Endodermal cell (in vitro differentiated cells): ENCODE measurements around the gene SAG. TPM values are rescaled to one million over a fixed set of nuclear protein-coding genes. Genes with fewer than 3 reads are reported as not detected.
A peak's percentile ranks its signal among the peaks of the same experiment; 100 is the strongest.

Experiments
- DNase-seq: peaks from one replicate; pipeline ENCODE4 v3.0.0-alpha.2; 2017
- H3K27ac ChIP-seq: 2 replicates; pipeline ENCODE4 v1.5.1; 2013; ENCODE audit warnings: mild to moderate bottlenecking, low read depth, low read length, moderate library complexity
- H3K27me3 ChIP-seq: 2 replicates; pipeline ENCODE4 v1.6.1; 2013; ENCODE audit warnings: mild to moderate bottlenecking, low read length, moderate library complexity; ENCODE audit not compliant: insufficient read depth, control insufficient read depth, poor library complexity, severe bottlenecking
- H3K36me3 ChIP-seq: 2 replicates; pipeline ENCODE4 v1.7.0; 2013; ENCODE audit warnings: mild to moderate bottlenecking, low read length, moderate library complexity; ENCODE audit not compliant: control insufficient read depth, insufficient read depth
- H3K4me1 ChIP-seq: one replicate; pipeline ENCODE4 v1.7.0; 2013; ENCODE audit warnings: low read length; ENCODE audit not compliant: control insufficient read depth, insufficient read depth
- H3K4me3 ChIP-seq: 2 replicates; pipeline ENCODE4 v1.5.1; 2013; ENCODE audit warnings: mild to moderate bottlenecking, low read length, moderate library complexity
- H3K9ac ChIP-seq: 2 replicates; pipeline ENCODE4 v1.6.1; 2013; ENCODE audit warnings: mild to moderate bottlenecking, low read length, moderate library complexity; ENCODE audit not compliant: poor library complexity, severe bottlenecking; ENCODE audit errors: extremely low read depth
- H3K9me3 ChIP-seq: 2 replicates; pipeline ENCODE4 v1.6.1; 2013; ENCODE audit warnings: mild to moderate bottlenecking, low read length, moderate library complexity; ENCODE audit not compliant: control insufficient read depth
- H3K27ac Mint-ChIP-seq: 2 replicates; pipeline ENCODE4 v1.8.0; 2020; ENCODE audit warnings: mixed read lengths
- H3K27me3 Mint-ChIP-seq: 2 replicates; pipeline ENCODE4 v1.8.0; 2021; ENCODE audit warnings: mild to moderate bottlenecking, mixed read lengths; ENCODE audit not compliant: insufficient read depth
- H3K36me3 Mint-ChIP-seq: 2 replicates; pipeline ENCODE4 v1.8.0; 2020; ENCODE audit warnings: low read depth, mixed read lengths
- H3K4me1 Mint-ChIP-seq: 2 replicates; pipeline ENCODE4 v1.8.0; 2020; ENCODE audit warnings: mixed read lengths
- H3K4me3 Mint-ChIP-seq: 2 replicates; pipeline ENCODE4 v1.8.0; 2020; ENCODE audit warnings: mild to moderate bottlenecking, moderate library complexity, mixed read lengths
- H3K9me3 Mint-ChIP-seq: 2 replicates; pipeline ENCODE4 v1.8.0; 2020; ENCODE audit warnings: mild to moderate bottlenecking, mixed read lengths
- WGBS, 2 experiments: methylation state at CpG; one replicate each; pipeline versions ENCODE4 v1.1.5 to v1.1.7; 2013; ENCODE audit warnings: missing lambda C conversion rate in 2 of 2, mixed read lengths in 1 of 2; ENCODE audit not compliant: insufficient coverage in 1 of 2, insufficient read length in 1 of 2; 5-methylcytosine and 5-hydroxymethylcytosine counted together
- total RNA-seq, 2 donors: library from RNA; stranded (reverse); fragmentation: NEBNext Ultra II Directional in 1 of 2; extraction: Animal tissue kit (Norgen Biotek cat#: 25700) in 1 of 2; gene quantifications; 2 replicates in 1 of 2; 3 replicates in 1 of 2; pipeline ENCODE4 v1.2.1, GENCODE V29; 2021
- TF ChIP-seq, protein P1 (sequence below): fragments of 200-600 bp; sonication (generic); conservative IDR thresholded peaks from 2 replicates; pipeline ENCODE4 v1.5.0; 2021; ENCODE audit warnings: antibody characterized with exemption, mild to moderate bottlenecking

The SAG gene
- total RNA-seq, 2 donors from 2014 or later, result not detected

DNA sequence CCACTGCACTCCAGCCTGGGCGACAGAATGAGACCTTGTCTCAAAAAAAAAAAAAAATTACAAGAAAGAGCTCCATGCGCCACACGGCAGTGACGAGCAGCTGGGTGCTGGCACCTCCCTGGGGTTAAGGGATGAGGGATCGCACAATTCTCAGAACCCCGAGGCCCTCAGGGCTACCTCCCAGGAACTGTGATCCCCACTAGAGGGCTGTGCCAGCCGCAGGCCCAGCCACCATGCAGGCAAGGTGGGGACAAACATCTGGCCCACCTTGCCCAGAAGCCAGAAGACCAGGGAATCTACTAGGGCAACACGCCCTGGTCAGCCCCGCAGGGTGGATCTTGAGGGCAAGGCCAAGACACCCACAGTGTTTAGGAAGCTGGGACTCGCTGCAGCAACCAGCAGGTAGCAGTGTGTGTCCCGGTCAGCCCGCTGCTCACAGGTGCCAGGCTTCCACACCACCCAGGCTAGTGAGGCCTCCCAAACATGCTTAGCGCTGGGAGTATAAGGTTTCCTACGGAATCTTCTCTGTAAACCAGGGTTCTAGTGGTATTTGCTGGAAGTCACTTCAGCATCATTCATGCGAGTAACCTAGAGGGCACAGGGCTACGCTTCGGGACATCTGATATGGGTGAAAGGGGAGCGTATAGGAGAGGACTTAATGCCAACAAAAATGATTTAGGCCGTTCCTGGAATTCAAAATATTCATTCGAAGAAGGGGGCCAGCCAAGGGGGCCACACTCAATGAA, 6.7 kb downstream of the SAG start:
- DNase-seq, result no peak
- Mint-ChIP-seq H3K4me3 (no peak overlapping the region), H3K27ac (no peak overlapping the region), H3K4me1 (no peaks in the 10 kb centered on the region), H3K9me3 (no peaks in the 10 kb centered on the region), H3K36me3 (no peaks in the 10 kb centered on the region), H3K27me3 (no peaks in the 10 kb centered on the region)
- H3K36me3 ChIP-seq, result no peaks in the 10 kb centered on the region
- H3K4me3 ChIP-seq, result no peak overlapping the region
- TF ChIP-seq, protein P1, sequence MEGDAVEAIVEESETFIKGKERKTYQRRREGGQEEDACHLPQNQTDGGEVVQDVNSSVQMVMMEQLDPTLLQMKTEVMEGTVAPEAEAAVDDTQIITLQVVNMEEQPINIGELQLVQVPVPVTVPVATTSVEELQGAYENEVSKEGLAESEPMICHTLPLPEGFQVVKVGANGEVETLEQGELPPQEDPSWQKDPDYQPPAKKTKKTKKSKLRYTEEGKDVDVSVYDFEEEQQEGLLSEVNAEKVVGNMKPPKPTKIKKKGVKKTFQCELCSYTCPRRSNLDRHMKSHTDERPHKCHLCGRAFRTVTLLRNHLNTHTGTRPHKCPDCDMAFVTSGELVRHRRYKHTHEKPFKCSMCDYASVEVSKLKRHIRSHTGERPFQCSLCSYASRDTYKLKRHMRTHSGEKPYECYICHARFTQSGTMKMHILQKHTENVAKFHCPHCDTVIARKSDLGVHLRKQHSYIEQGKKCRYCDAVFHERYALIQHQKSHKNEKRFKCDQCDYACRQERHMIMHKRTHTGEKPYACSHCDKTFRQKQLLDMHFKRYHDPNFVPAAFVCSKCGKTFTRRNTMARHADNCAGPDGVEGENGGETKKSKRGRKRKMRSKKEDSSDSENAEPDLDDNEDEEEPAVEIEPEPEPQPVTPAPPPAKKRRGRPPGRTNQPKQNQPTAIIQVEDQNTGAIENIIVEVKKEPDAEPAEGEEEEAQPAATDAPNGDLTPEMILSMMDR, result peak; percentile 35
- no peak overlapping the region for H3K9ac ChIP-seq
- H3K27ac ChIP-seq, result no peak overlapping the region
- WGBS, 2 experiments, result 91 to 92% methylated on average over 14 to 20 of the region's 20 CpGs
- H3K27me3 ChIP-seq, result no peaks in the 10 kb centered on the region
- H3K4me1 ChIP-seq, result no peaks in the 10 kb centered on the region
- no peaks in the 10 kb centered on the region for H3K9me3 ChIP-seq

DNA sequence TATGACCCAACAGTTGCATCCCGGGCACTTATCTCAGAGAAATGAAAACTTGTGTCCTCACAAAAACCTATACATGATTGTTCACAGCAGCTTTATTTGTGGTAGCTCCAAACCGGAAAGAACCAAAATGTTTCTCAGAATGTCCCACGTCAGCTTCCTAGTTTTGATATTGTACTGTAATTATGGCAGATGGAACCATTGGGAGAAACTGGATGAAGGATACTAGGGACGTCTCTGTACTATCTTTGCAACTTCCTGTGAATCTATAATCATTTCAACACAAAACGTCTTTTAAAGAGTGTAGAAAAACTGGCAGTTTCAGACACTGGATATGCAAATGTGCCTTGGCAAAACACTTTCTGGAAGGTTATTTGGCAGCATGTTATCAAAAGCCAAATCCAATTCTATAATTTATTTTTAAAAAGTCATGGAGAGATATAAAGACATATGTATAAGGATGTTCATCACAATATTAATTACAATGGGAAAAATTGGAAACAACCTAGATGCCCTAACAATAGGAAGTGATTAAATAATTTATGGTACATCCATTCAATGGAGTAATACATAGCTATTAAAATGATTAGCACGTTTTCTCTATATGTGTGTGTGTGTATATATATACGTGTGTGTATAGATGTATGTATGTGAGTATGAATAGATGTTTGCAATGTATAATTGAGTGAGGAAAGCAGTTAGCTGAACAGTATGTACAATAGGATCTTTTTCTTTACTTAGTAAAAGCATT, 9.8 kb downstream of the SAG start:
- WGBS, 2 experiments, result 93 to 96% methylated on average over 4 to 7 of the region's 7 CpGs
- H3K9ac ChIP-seq, result no peak overlapping the region
- TF ChIP-seq, protein P1, result no peak
- no peaks in the 10 kb centered on the region for H3K27me3 ChIP-seq
- no peak for DNase-seq
- H3K36me3 ChIP-seq, result no peaks in the 10 kb centered on the region
- Mint-ChIP-seq H3K27me3 (peaks cover 7% of the 10 kb centered on the region), H3K4me1 (peaks cover 3% of the 10 kb centered on the region), H3K27ac (no peak overlapping the region), H3K9me3 (no peaks in the 10 kb centered on the region), H3K4me3 (no peak overlapping the region), H3K36me3 (no peaks in the 10 kb centered on the region)
- H3K4me3 ChIP-seq, result no peak overlapping the region
- H3K27ac ChIP-seq, result no peak overlapping the region
- no peaks in the 10 kb centered on the region for H3K4me1 ChIP-seq
- no peaks in the 10 kb centered on the region for H3K9me3 ChIP-seq

- H3K4me3 Mint-ChIP-seq, result no peak overlapping the region
- TF ChIP-seq, protein P1, result no peak
- peaks cover 3% of the 10 kb centered on the region for H3K4me1 Mint-ChIP-seq
- no peak for DNase-seq
- no peaks in the 10 kb centered on the region for H3K27me3 ChIP-seq
- H3K4me3 ChIP-seq, result no peak overlapping the region
- H3K27ac Mint-ChIP-seq, result no peak overlapping the region
- H3K9ac ChIP-seq, result no peak overlapping the region
- WGBS, 2 experiments, result 79 to 86% methylated on average over 2 to 5 of the region's 5 CpGs
- no peaks in the 10 kb centered on the region for H3K36me3 Mint-ChIP-seq
- no peak overlapping the region for H3K27ac ChIP-seq
- no peaks in the 10 kb centered on the region for H3K9me3 Mint-ChIP-seq
- peaks cover 7% of the 10 kb centered on the region for H3K27me3 Mint-ChIP-seq
- H3K4me1 ChIP-seq, result no peaks in the 10 kb centered on the region
- H3K9me3 ChIP-seq, result no peaks in the 10 kb centered on the region
- H3K36me3 ChIP-seq, result no peaks in the 10 kb centered on the region
These were observed 11.6 kb downstream of the SAG start for GRCh38 chr2:233319256-233319655.
